HCT116 (cell line): ENCODE results near the gene POLA1. TPM values are rescaled to one million over a fixed set of nuclear protein-coding genes. Genes with fewer than 3 reads are reported as not detected.

ENCODE experiments used
- ATAC-seq: fragments of 200-7000 bp; cut with Tn5 transposase; 2 replicates; pipeline ENCODE4 v1.9.1; 2020; ENCODE audit warnings: mild to moderate bottlenecking, moderate library complexity
- BruUV-seq: library from RNA; stranded (reverse); fragments of 400-500 nt; replicated peaks from 2 replicates; lab custom pipeline; 2021; lab: Mats Ljungman, UMichigan
- CTCF ChIA-PET: fragments of 300-600 bp; sonication (Branson Sonifier 250); formaldehyde crosslinking; loops from one replicate; lab custom pipeline; 2021; ENCODE audit warnings: antibody characterized with exemption; lab: Charles Lee
- POLR2A ChIA-PET: fragments of 300-600, 350-600 bp; sonication (Branson Sonifier 250); formaldehyde crosslinking; loops from one replicate; lab custom pipeline; 2021; ENCODE audit warnings: antibody characterized with exemption; lab: Charles Lee
- RAD21 ChIA-PET, 2 experiments: fragments of 300-600 bp; sonication (Branson Sonifier 250); formaldehyde crosslinking; loops; one replicate each; lab custom pipeline; 2023; ENCODE audit warnings: low total read pairs in 2 of 2; ENCODE audit not compliant: uncharacterized antibody in 2 of 2, unreplicated experiment in 2 of 2, low non-redundant PET in 1 of 2; lab: Charles Lee
- DNase-seq: peaks from one replicate; pipeline ENCODE4 v3.0.0-alpha.2; 2010; ENCODE audit warnings: low read depth, low spot score
- H2AFZ ChIP-seq: fragments of 200-600 bp; shearing (Covaris generic), sonication (generic); 2 replicates; pipeline ENCODE4 v1.6.1; 2017; ENCODE audit warnings: low read depth, mixed run types, mixed read lengths, antibody characterized with exemption, low read length; ENCODE audit not compliant: poor library complexity, severe bottlenecking
- H3K27ac ChIP-seq: 2 replicates; pipeline ENCODE4 v1.5.1; 2012; ENCODE audit warnings: low read depth, low read length
- H3K27me3 ChIP-seq: fragments of 200-600 bp; sonication (generic); 2 replicates; pipeline ENCODE4 v1.6.1; 2016; ENCODE audit warnings: mixed run types, low read length, mixed read lengths; ENCODE audit not compliant: insufficient read depth
- H3K36me3 ChIP-seq, 2 experiments: fragments of 200-500 bp in 1 of 2; fragments of 200-600 bp in 1 of 2; sonication (Bioruptor generic) in 1 of 2; sonication (generic) in 1 of 2; 2 replicates each; pipeline versions ENCODE4 v1.5.1 to v1.6.1; 2014 to 2016; ENCODE audit warnings: low read length in 2 of 2, inconsistent platforms in 1 of 2, mixed read lengths in 1 of 2, mixed run types in 1 of 2; ENCODE audit not compliant: insufficient read depth in 2 of 2, control insufficient read depth in 1 of 2
- H3K4me1 ChIP-seq, 2 experiments: fragments of 200-600 bp in 1 of 2; sonication (generic) in 1 of 2; 2 replicates each; pipeline versions ENCODE4 v1.5.1 to v1.6.1; 2012 to 2017; ENCODE audit warnings: low read length in 2 of 2, inconsistent platforms in 1 of 2, mild to moderate bottlenecking in 1 of 2, mixed read lengths in 1 of 2, mixed run types in 1 of 2, moderate library complexity in 1 of 2; ENCODE audit not compliant: insufficient read depth in 2 of 2, control insufficient read depth in 1 of 2
- H3K4me2 ChIP-seq: fragments of 200-600 bp; sonication (generic); 2 replicates; pipeline ENCODE4 v1.6.1; 2017; ENCODE audit warnings: mixed run types, low read length, mixed read lengths
- H3K4me3 ChIP-seq, 2 experiments: fragments of 200-600 bp in 1 of 2; sonication (generic) in 1 of 2; replicated peaks in 1 of 2; 2 replicates each; pipeline ENCODE4 v1.5.1; 2011 to 2016; ENCODE audit warnings: low read length in 2 of 2, control low read depth in 1 of 2, low read depth in 1 of 2, mild to moderate bottlenecking in 1 of 2, mixed read lengths in 1 of 2, mixed run types in 1 of 2
- H3K79me2 ChIP-seq: fragments of 200-600 bp; sonication (generic); 2 replicates; pipeline ENCODE4 v1.6.1; 2017; ENCODE audit warnings: mild to moderate bottlenecking, mixed run types, low read length, moderate library complexity, mixed read lengths; ENCODE audit not compliant: insufficient read depth
- H3K9ac ChIP-seq: fragments of 200-600 bp; sonication (generic); 2 replicates; pipeline ENCODE4 v1.6.1; 2016; ENCODE audit warnings: low read length, mixed read lengths
- H3K9me2 ChIP-seq: fragments of 200-600 bp; sonication (generic), shearing (Covaris generic); 2 replicates; pipeline ENCODE4 v1.6.1; 2017; ENCODE audit warnings: mixed run types, mild to moderate bottlenecking, moderate library complexity; ENCODE audit not compliant: insufficient read depth
- H3K9me3 ChIP-seq, 2 experiments: fragments of 200-500 bp in 1 of 2; fragments of 200-600 bp in 1 of 2; sonication (Bioruptor generic) in 1 of 2; sonication (generic) in 1 of 2; 2 replicates each; pipeline ENCODE4 v1.6.1; 2014 to 2017; ENCODE audit warnings: low read length in 2 of 2, mixed read lengths in 2 of 2, inconsistent platforms in 1 of 2, low read depth in 1 of 2, mild to moderate bottlenecking in 1 of 2, mixed run types in 1 of 2, moderate library complexity in 1 of 2; ENCODE audit not compliant: control insufficient read depth in 1 of 2, insufficient read depth in 1 of 2
- H4K20me1 ChIP-seq: fragments of 200-600 bp; sonication (generic), shearing (Covaris generic); 2 replicates; pipeline ENCODE4 v1.6.1; 2017; ENCODE audit warnings: mixed run types, mild to moderate bottlenecking, moderate library complexity; ENCODE audit not compliant: insufficient read depth
- ATF3 ChIP-seq: IDR thresholded peaks from 2 replicates; pipeline ENCODE4 v1.6.1; 2012
- CEBPB ChIP-seq: IDR thresholded peaks from 2 replicates; pipeline ENCODE4 v1.6.1; 2012; ENCODE audit warnings: low read depth
- EGR1 ChIP-seq: IDR thresholded peaks from 2 replicates; pipeline ENCODE4 v1.6.1; 2012; ENCODE audit warnings: low read depth
- JUND ChIP-seq: IDR thresholded peaks from 2 replicates; pipeline ENCODE4 v1.6.1; 2012
- POLR2A ChIP-seq: IDR thresholded peaks from 2 replicates; pipeline ENCODE4 v1.7.0; 2011; ENCODE audit warnings: borderline replicate concordance; ENCODE audit not compliant: insufficient read depth, insufficient read length; ENCODE audit errors: extremely low read depth
- SRF ChIP-seq: IDR thresholded peaks from 2 replicates; pipeline ENCODE4 v1.6.1; 2012; ENCODE audit warnings: low read depth
- YY1 ChIP-seq: IDR thresholded peaks from 2 replicates; pipeline ENCODE4 v1.6.1; 2011; ENCODE audit warnings: low read length, low read depth, moderate library complexity, mild to moderate bottlenecking; ENCODE audit not compliant: insufficient replicate concordance; ENCODE audit errors: extremely low read depth
- ZFX ChIP-seq: fragments of 450-650 bp; IDR thresholded peaks from 2 replicates; pipeline ENCODE4 v1.6.1; 2017
- intact Hi-C: fragments of 100-400 bp; cut with micrococcal nuclease; formaldehyde crosslinking; loops from 2 replicates; pipeline ENCODE4 v1.10.0; 2022
- total RNA-seq: library from RNA; stranded (reverse); gene quantifications from one replicate; pipeline ENCODE4 v1.2.1, GENCODE V29; 2021; ENCODE audit not compliant: unreplicated experiment
- TF ChIP-seq, protein P1 (sequence below): IDR thresholded peaks from 2 replicates; pipeline ENCODE4 v1.6.1; 2012
- TF ChIP-seq, protein P2 (sequence below): IDR thresholded peaks from 2 replicates; pipeline ENCODE4 v1.6.1; 2011; ENCODE audit warnings: mild to moderate bottlenecking, low read length, moderate library complexity; ENCODE audit not compliant: insufficient replicate concordance; ENCODE audit errors: extremely low read depth
- TF ChIP-seq, protein P3 (sequence below): IDR thresholded peaks from 2 replicates; pipeline ENCODE4 v1.6.1; 2012; ENCODE audit warnings: low read depth

The POLA1 gene
- total RNA-seq, 1 experiment from 2014 or later: 27.0 TPM

DNA sequence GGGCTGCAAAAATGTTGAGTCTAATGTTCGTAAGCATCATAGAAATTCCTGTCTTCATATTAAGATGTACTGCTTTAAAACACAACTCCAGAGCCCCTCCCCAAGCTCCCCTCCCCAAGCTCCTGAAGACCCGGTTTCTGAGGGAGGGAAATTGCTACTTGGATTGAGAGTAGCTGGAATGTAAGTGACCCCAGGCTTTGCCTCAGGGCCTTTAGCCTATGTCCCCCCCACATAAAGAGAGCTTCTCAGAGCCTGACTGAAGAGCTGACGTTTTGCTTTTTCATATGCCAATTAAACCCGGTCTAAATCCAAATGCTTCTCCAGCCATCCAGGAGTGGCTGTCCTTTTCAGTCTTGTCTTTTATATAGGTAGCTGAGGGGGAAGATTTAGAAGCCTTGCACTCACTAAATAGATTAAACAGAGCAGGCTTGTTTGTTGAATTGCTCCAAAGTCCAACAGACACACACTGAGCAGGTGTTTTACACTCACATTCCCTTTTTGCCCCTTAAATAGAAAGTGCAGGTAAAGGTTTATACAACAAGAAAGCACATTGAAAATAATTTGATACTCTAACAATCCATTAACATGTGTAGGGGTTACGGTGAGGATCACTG, 302.5 kb downstream of the POLA1 start:
- Histone ChIP-seq H3K4me1 (no peaks in the 10 kb centered on the region), H2AFZ (no peak overlapping the region), H3K9me2 (no peaks in the 10 kb centered on the region), H3K79me2 (no peaks in the 10 kb centered on the region), H3K9ac (no peak overlapping the region), H3K4me3 (no peak overlapping the region), H3K27me3 (no peaks in the 10 kb centered on the region), H3K9me3 (no peaks in the 10 kb centered on the region), H3K4me2 (no peak overlapping the region), H3K36me3 (no peaks in the 10 kb centered on the region), H4K20me1 (no peaks in the 10 kb centered on the region), H3K27ac (no peak overlapping the region)
- ATAC-seq: no peak
- intact Hi-C loops: no loop called here
- no peak for DNase-seq
- ChIA-PET POLR2A (no interaction called here), RAD21 (no interaction called here), CTCF (no interaction called here)
- no peak for TF ChIP-seq SRF
- no peak for TF ChIP-seq POLR2A
- no peak for TF ChIP-seq CEBPB
- TF ChIP-seq, protein P1, sequence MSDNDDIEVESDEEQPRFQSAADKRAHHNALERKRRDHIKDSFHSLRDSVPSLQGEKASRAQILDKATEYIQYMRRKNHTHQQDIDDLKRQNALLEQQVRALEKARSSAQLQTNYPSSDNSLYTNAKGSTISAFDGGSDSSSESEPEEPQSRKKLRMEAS: no peak
- no peak for TF ChIP-seq EGR1
- TF ChIP-seq ATF3: no peak
- TF ChIP-seq, protein P2, sequence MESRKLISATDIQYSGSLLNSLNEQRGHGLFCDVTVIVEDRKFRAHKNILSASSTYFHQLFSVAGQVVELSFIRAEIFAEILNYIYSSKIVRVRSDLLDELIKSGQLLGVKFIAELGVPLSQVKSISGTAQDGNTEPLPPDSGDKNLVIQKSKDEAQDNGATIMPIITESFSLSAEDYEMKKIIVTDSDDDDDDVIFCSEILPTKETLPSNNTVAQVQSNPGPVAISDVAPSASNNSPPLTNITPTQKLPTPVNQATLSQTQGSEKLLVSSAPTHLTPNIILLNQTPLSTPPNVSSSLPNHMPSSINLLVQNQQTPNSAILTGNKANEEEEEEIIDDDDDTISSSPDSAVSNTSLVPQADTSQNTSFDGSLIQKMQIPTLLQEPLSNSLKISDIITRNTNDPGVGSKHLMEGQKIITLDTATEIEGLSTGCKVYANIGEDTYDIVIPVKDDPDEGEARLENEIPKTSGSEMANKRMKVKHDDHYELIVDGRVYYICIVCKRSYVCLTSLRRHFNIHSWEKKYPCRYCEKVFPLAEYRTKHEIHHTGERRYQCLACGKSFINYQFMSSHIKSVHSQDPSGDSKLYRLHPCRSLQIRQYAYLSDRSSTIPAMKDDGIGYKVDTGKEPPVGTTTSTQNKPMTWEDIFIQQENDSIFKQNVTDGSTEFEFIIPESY: no peak
- TF ChIP-seq ZFX: no peak
- BruUV-seq: no TSS peak

DNA sequence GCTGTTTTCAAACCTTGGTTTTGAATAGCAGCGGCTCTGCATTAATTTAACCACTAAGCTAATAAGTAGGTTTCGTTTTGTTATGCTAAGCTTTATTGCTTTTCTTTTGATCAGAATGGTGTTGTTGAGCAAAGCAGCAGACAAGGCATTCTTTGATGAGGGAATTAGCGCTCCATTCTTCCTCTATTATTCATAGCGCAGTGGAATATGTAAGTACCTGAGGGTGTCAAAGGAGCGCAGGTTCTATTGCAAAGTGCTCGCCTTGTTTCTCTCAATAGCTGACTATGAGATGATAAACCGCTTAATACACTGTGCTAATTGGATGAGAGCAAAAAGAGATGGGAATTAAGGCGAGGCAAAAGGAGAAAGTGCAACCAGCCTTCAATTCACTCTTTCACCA, 305.8 kb downstream of the POLA1 start:
- POLR2A ChIA-PET: no interaction called here
- Histone ChIP-seq H3K4me1 (no peaks in the 10 kb centered on the region), H3K36me3 (no peaks in the 10 kb centered on the region), H3K79me2 (no peaks in the 10 kb centered on the region), H3K27ac (no peak overlapping the region), H3K4me2 (no peak overlapping the region), H3K27me3 (no peaks in the 10 kb centered on the region), H3K9ac (no peak overlapping the region), H2AFZ (no peak overlapping the region), H3K4me3 (no peak overlapping the region), H3K9me3 (no peaks in the 10 kb centered on the region), H3K9me2 (no peaks in the 10 kb centered on the region), H4K20me1 (no peaks in the 10 kb centered on the region)
- ATAC-seq (no peak), DNase-seq (no peak)
- CTCF ChIA-PET: no interaction called here
- BruUV-seq: no TSS peak
- intact Hi-C loops: no loop called here
- RAD21 ChIA-PET: no interaction called here
- no peak for TF ChIP-seq YY1
- TF ChIP-seq, protein P2: no peak
- TF ChIP-seq EGR1: no peak
- TF ChIP-seq, protein P3, sequence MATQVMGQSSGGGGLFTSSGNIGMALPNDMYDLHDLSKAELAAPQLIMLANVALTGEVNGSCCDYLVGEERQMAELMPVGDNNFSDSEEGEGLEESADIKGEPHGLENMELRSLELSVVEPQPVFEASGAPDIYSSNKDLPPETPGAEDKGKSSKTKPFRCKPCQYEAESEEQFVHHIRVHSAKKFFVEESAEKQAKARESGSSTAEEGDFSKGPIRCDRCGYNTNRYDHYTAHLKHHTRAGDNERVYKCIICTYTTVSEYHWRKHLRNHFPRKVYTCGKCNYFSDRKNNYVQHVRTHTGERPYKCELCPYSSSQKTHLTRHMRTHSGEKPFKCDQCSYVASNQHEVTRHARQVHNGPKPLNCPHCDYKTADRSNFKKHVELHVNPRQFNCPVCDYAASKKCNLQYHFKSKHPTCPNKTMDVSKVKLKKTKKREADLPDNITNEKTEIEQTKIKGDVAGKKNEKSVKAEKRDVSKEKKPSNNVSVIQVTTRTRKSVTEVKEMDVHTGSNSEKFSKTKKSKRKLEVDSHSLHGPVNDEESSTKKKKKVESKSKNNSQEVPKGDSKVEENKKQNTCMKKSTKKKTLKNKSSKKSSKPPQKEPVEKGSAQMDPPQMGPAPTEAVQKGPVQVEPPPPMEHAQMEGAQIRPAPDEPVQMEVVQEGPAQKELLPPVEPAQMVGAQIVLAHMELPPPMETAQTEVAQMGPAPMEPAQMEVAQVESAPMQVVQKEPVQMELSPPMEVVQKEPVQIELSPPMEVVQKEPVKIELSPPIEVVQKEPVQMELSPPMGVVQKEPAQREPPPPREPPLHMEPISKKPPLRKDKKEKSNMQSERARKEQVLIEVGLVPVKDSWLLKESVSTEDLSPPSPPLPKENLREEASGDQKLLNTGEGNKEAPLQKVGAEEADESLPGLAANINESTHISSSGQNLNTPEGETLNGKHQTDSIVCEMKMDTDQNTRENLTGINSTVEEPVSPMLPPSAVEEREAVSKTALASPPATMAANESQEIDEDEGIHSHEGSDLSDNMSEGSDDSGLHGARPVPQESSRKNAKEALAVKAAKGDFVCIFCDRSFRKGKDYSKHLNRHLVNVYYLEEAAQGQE: no peak
- no peak for TF ChIP-seq POLR2A
- TF ChIP-seq SRF: no peak
- TF ChIP-seq JUND: no peak
